ENCODE data around the gene ENTHD1. TPM values are rescaled to one million over a fixed set of nuclear protein-coding genes. Genes with fewer than 3 reads are reported as not detected.
A peak's percentile ranks its signal among the peaks of the same experiment; 100 is the strongest.

The ENTHD1 gene
- not detected for total RNA-seq

GRCh38 chr22:39893526-39893925, at the start of gene ENTHD1:
TSS of gene ENTHD1 (minus strand) at chr22:39893760. CDS start at chr22:39887748, 6,012 bp downstream.
- no peak for ATAC-seq

- no peak for ATAC-seq
Observed at GRCh38 chr22:39943337-39943736, 49.8 kb upstream of the ENTHD1 start.

GRCh38 chr22:39942439-39943230, 49.1 kb upstream of the ENTHD1 start:
- no peak for ATAC-seq

GRCh38 chr22:39941601-39942000, 48.0 kb upstream of the ENTHD1 start:
- no peak for ATAC-seq

- ATAC-seq, result no peak
Observed at GRCh38 chr22:39940757-39941305, 47.3 kb upstream of the ENTHD1 start.

- no peak for ATAC-seq
Observed at GRCh38 chr22:39939830-39940229, 46.3 kb upstream of the ENTHD1 start.

GRCh38 chr22:39938509-39939111, 45.0 kb upstream of the ENTHD1 start:
- ATAC-seq, result no peak

GRCh38 chr22:39937906-39938305, 44.3 kb upstream of the ENTHD1 start:
- ATAC-seq, result no peak

- no peak for ATAC-seq
Observed at GRCh38 chr22:39936523-39937145, 43.1 kb upstream of the ENTHD1 start.

GRCh38 chr22:39935612-39936011, 42.1 kb upstream of the ENTHD1 start:
- ATAC-seq, result no peak

GRCh38 chr22:39935116-39935515, 41.6 kb upstream of the ENTHD1 start:
- ATAC-seq, result no peak

- no peak for ATAC-seq
Observed at GRCh38 chr22:39933741-39934140, 40.2 kb upstream of the ENTHD1 start.

- peak; percentile 46 for ATAC-seq
Observed at GRCh38 chr22:39932918-39933649, 39.5 kb upstream of the ENTHD1 start.

- ATAC-seq, result no peak
Observed at GRCh38 chr22:39932166-39932565, 38.6 kb upstream of the ENTHD1 start.

GRCh38 chr22:39931251-39931650, 37.7 kb upstream of the ENTHD1 start:
- no peak for ATAC-seq

GRCh38 chr22:39928536-39929520, 35.3 kb upstream of the ENTHD1 start:
- peak; percentile 77 for ATAC-seq

GRCh38 chr22:39927544-39927943, 34.0 kb upstream of the ENTHD1 start:
- no peak for ATAC-seq

GRCh38 chr22:39926753-39927152, 33.2 kb upstream of the ENTHD1 start:
- no peak for ATAC-seq

- no peak for ATAC-seq
Observed at GRCh38 chr22:39925909-39926679, 32.5 kb upstream of the ENTHD1 start.

- no peak for ATAC-seq
Observed at GRCh38 chr22:39925273-39925672, 31.7 kb upstream of the ENTHD1 start.

GRCh38 chr22:39924286-39924685, 30.7 kb upstream of the ENTHD1 start:
- no peak for ATAC-seq

Data from esophagus mucosa (tissue), 1 donor.